ENCODE results near the gene ZFAND3.

GRCh38 chr6:37850260-37850659 is 30.7 kb downstream of the ZFAND3 start:
- TF ChIP-seq CTCF (IDR thresholded peaks at IDR 0.05 in 4 of 5, conservative IDR thresholded peaks at IDR 0.05 in 1 of 5), result no peak
- no peak for TF ChIP-seq POLR2A (IDR thresholded peaks at IDR 0.05)

Data from gastrocnemius medialis (tissue), 4 donors.